Measurements from ENCODE around the gene TMEM9. TPM values are rescaled to one million over a fixed set of nuclear protein-coding genes. Genes with fewer than 3 reads are reported as not detected.
A peak's percentile ranks its signal among the peaks of the same experiment; 100 is the strongest.

TMEM9 gene
- polyA plus RNA-seq, 1 experiment = 171 TPM

DNA sequence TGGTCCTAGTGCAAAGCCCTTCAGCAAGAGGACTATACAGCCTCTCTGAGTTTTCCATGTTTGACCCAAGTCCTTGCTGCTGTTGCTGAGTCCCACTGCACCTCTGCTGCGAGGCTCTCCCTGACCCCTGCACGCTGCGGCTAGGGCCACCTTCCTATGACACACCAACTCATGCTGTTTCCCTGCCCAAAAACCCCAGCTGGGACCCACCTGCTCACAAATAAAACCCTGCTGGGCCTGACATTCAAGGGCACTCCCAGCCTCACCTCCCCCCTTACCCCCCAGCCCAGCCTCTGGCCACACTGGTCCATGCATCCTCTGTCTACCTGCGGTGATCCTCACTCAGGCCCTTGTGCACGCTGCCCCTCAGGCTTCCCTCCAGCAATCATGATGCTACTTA, 15.0 kb downstream of the TMEM9 start:
- H3K27me3 ChIP-seq (ENCODE audit: control insufficient read depth, insufficient read depth, low read length) = no peaks in the 10 kb centered on the region
- H3K4me3 ChIP-seq (ENCODE audit: low read depth, low read length) = no peak overlapping the region
- H3K36me3 ChIP-seq (ENCODE audit: control insufficient read depth, insufficient read depth, low read length) = peaks cover 28% of the 10 kb centered on the region
- POLR2A ChIA-PET = no interaction called here
- DNase-seq (ENCODE audit: low read depth) = no peak
- CTCF ChIA-PET = interaction anchor here (1.9 to 2.3 kb wide), 2 partner anchors 8 to 12 kb away, joined by 6 to 12 read pairs; no protein-coding TSS in a partner anchor
- TF ChIP-seq, protein P1, sequence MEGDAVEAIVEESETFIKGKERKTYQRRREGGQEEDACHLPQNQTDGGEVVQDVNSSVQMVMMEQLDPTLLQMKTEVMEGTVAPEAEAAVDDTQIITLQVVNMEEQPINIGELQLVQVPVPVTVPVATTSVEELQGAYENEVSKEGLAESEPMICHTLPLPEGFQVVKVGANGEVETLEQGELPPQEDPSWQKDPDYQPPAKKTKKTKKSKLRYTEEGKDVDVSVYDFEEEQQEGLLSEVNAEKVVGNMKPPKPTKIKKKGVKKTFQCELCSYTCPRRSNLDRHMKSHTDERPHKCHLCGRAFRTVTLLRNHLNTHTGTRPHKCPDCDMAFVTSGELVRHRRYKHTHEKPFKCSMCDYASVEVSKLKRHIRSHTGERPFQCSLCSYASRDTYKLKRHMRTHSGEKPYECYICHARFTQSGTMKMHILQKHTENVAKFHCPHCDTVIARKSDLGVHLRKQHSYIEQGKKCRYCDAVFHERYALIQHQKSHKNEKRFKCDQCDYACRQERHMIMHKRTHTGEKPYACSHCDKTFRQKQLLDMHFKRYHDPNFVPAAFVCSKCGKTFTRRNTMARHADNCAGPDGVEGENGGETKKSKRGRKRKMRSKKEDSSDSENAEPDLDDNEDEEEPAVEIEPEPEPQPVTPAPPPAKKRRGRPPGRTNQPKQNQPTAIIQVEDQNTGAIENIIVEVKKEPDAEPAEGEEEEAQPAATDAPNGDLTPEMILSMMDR (IDR thresholded peaks at IDR 0.05; ENCODE audit: insufficient read depth, low read depth, low read length) = no peak

DNA sequence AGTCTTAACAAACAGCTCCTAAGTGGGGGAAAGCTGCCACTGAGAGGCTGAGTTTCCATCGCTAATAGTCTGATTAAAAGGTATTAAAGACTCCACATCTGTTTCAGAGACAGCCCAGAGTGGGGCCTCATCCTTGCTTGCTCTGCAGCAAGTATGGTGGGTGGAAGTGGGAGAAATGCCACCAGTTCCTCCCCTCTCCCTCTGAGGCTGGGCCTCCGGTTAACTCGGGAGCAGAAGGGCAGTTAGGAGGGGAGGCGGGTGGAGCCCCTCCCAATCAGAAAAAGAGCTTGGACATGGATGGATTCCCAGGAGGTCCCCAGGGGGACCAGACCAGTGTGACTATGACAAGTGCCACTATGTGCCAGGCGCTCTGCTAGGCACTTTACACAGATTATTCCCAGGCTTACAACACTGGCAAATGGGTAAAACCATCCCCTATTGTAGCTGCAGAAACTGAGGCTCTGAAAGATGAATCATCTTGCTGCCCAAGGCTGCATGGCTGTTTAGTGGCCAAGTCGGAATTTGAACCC, 15.9 kb downstream of the TMEM9 start:
- POLR2A ChIA-PET = no interaction called here
- CTCF ChIA-PET = interaction anchor here (0.7 to 2.3 kb wide), 5 partner anchors 9 to 52 kb away, joined by 4 to 12 read pairs (median 6); no protein-coding TSS in a partner anchor
- Histone ChIP-seq H3K27me3 (ENCODE audit: control insufficient read depth, insufficient read depth, low read length) (no peaks in the 10 kb centered on the region), H3K36me3 (ENCODE audit: control insufficient read depth, insufficient read depth, low read length) (peaks cover 22% of the 10 kb centered on the region), H3K4me3 (ENCODE audit: low read depth, low read length) (no peak overlapping the region)
- DNase-seq (ENCODE audit: low read depth) = no peak
- TF ChIP-seq, protein P1 (IDR thresholded peaks at IDR 0.05; ENCODE audit: insufficient read depth, low read depth, low read length) = no peak

DNA sequence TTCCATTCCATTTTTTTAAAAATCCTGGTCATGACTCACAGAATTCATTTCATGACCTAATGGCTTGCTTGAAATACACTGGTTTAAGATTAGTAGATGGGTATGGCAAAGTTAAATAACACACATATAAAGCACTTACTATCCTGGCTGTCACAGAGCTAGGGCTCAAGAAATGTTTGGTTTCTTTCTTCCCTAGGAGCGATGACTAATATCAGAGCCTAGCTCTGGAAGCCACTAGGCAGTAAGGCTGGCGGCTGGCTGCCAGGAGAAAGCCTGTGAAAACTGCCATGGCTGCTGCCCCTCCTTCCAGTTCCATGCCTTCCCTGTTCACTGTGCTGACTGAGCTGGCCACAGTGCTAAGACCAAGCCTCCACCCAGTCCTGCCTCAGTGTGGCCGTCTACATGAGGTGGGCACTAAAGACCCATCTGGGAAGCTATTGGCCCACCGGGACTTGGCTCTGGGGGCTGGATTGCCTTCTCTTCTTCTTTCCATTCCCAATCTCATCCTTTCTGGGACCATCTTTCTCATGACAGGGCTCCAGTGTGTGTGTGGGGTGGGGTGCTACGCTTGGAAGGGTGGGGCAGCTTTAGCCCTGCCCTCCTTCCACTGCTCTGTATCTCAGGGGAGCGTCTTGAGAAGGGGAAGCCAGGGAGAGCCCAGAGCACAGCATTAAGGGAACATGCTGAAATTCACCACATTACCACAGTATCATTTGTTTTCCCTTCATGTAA, 16.5 kb downstream of the TMEM9 start:
- Histone ChIP-seq H3K27me3 (ENCODE audit: control insufficient read depth, insufficient read depth, low read length) (no peaks in the 10 kb centered on the region), H3K36me3 (ENCODE audit: control insufficient read depth, insufficient read depth, low read length) (peaks cover 20% of the 10 kb centered on the region), H3K4me3 (ENCODE audit: low read depth, low read length) (no peak overlapping the region)
- POLR2A ChIA-PET = interaction anchor here (0.5 kb wide), 1 partner anchor 57 kb away, joined by 5 read pairs; no protein-coding TSS in a partner anchor
- DNase-seq (ENCODE audit: low read depth) = peak; percentile 79
- CTCF ChIA-PET = interaction anchor here (0.7 to 2.3 kb wide), 9 partner anchors 10 to 166 kb away, joined by 3 to 12 read pairs (median 4); no protein-coding TSS in a partner anchor
- TF ChIP-seq, protein P1 (IDR thresholded peaks at IDR 0.05; ENCODE audit: insufficient read depth, low read depth, low read length) = no peak

DNA sequence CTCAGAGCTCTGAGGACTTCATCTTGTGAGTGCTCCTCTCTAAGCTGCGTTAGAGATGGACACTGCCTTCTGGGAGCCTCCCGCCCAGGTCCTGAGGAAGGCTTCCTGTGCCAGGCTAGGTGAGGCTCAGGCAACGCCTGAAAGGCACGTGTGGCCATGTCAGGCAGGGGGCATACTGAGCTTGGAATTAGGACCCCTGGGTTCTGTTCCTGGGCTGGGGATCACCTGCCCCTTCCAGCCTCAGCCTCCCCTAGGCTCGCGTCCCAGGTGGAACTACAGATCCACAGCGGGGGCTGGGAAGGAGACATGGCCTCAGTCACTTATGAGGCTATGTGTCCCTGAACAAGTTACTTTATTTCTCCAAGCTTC, 17.3 kb downstream of the TMEM9 start:
- ChIA-PET CTCF (interaction anchor here (0.7 to 2.3 kb wide), 7 partner anchors 11 to 165 kb away, joined by 3 to 12 read pairs (median 4); no protein-coding TSS in a partner anchor), POLR2A (no interaction called here)
- TF ChIP-seq, protein P1 (IDR thresholded peaks at IDR 0.05; ENCODE audit: insufficient read depth, low read depth, low read length) = no peak
- Histone ChIP-seq H3K27me3 (ENCODE audit: control insufficient read depth, insufficient read depth, low read length) (no peaks in the 10 kb centered on the region), H3K36me3 (ENCODE audit: control insufficient read depth, insufficient read depth, low read length) (peaks cover 17% of the 10 kb centered on the region), H3K4me3 (ENCODE audit: low read depth, low read length) (no peak overlapping the region)
- no peak for DNase-seq (ENCODE audit: low read depth)

DNA sequence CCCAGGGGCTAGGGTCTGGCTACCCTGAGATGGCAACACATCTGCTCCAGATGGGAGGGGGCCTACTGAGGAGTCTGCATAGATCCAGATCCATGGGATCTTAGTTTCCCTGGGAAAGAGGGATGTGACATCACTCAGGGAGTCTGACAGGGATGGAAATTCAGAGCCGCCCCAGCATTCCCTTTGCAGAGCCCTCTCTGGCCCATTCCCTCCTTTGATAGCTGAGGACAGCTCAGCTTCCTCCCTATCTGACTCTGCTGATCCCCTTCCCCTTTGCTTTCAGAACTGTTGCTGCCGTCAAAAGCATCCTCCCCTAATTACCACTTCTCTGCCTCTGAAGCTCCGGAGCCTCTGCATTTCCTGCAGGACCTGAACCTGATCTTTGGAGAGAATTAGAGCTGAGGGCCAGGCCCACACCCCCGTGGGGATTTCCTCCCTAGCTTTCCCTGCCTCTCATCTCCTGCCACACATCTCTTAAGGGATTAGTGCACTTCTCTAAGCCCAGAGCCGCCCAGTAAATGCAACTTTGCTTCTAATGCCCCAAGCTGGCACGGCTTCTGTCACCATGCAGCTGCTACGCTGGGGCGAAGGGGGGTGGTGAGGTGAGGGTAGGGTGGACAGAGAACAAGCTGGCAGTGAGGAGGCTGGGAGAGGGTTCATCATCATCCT, 17.8 kb downstream of the TMEM9 start:
- POLR2A ChIA-PET = no interaction called here
- H3K36me3 ChIP-seq (ENCODE audit: control insufficient read depth, insufficient read depth, low read length) = peaks cover 17% of the 10 kb centered on the region
- CTCF ChIA-PET = interaction anchor here (1.6 to 1.9 kb wide), 3 partner anchors 11 to 165 kb away, joined by 4 to 5 read pairs (median 4); no protein-coding TSS in a partner anchor
- TF ChIP-seq, protein P1 (IDR thresholded peaks at IDR 0.05; ENCODE audit: insufficient read depth, low read depth, low read length) = no peak
- no peaks in the 10 kb centered on the region for H3K27me3 ChIP-seq (ENCODE audit: control insufficient read depth, insufficient read depth, low read length)
- DNase-seq (ENCODE audit: low read depth) = no peak
- H3K4me3 ChIP-seq (ENCODE audit: low read depth, low read length) = no peak overlapping the region
